ENCODE data around the gene OMA1. TPM values are rescaled to one million over a fixed set of nuclear protein-coding genes. Genes with fewer than 3 reads are reported as not detected.

The OMA1 gene
- polyA plus RNA-seq, 1 of the 3 experiments (the other 2 are of a cell fraction): 6.9 TPM

DNA sequence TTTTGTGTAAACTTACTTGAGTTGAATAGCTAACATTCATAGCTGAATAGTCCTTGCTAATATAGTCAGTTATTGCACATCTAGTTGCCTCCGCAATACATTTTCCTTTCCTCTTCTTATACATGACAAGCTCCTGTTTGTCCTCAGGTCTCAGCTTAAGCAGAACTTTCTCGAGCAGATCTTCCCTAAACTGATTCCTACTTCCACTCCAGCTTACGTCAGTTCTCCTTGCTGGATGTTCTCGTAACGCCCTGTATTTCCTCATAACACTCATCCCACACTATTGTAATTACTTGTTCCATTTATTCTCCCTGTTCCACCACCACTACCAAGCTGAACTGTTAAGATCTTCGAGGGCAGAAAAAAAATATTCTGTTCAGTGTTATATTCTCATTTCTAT, 15.1 kb upstream of the OMA1 start:
- no peaks in the 10 kb centered on the region for H3K4me1 ChIP-seq (ENCODE audit: control insufficient read depth in 1 of 2, insufficient read depth in 2 of 2, low read depth in 1 of 2, low read length in 1 of 2)
- 50% methylated on average over 6 of the region's 6 CpGs for WGBS (ENCODE audit: low lambda C conversion rate)
- TF ChIP-seq NRF1 (IDR thresholded peaks at IDR 0.05; ENCODE audit: low read depth, low read length) (no peak), RAD21 (IDR thresholded peaks at IDR 0.05; ENCODE audit: low read length) (no peak), RXRA (IDR thresholded peaks at IDR 0.05; ENCODE audit: borderline replicate concordance, low read depth) (no peak)
- H3K36me3 ChIP-seq (replicated peaks in 1 of 2; ENCODE audit: control insufficient read depth in 1 of 2, insufficient read depth in 2 of 2, low read length in 1 of 2): no peaks in the 10 kb centered on the region
- ChIA-PET CTCF (interaction anchor here (1.1 to 1.5 kb wide), 2 partner anchors 15 to 46 kb away, joined by 3 to 7 read pairs; partner anchors contain the start of gene OMA1), POLR2A (no interaction called here)
- H3K9me2 ChIP-seq: no peaks in the 10 kb centered on the region
- no peaks in the 10 kb centered on the region for H3F3A ChIP-seq (replicated peaks; ENCODE audit: insufficient read depth)
- no peak overlapping the region for H3K4me3 ChIP-seq (ENCODE audit: low read depth in 2 of 2, low read length in 1 of 2)
- H3K27me3 ChIP-seq (ENCODE audit: insufficient read depth): no peaks in the 10 kb centered on the region
- H3K9me3 ChIP-seq: no peaks in the 10 kb centered on the region
- DNase-seq: no peak
- no peaks in the 10 kb centered on the region for H3K79me2 ChIP-seq (ENCODE audit: insufficient read depth)
- no peaks in the 10 kb centered on the region for H4K20me1 ChIP-seq (ENCODE audit: insufficient read depth)
- no peak overlapping the region for H3K4me2 ChIP-seq
- no peak overlapping the region for H3K27ac ChIP-seq (ENCODE audit: low read depth in 2 of 2, low read length in 1 of 2)
- no peak overlapping the region for H2AFZ ChIP-seq (ENCODE audit: low read depth)
- no peak overlapping the region for H3K9ac ChIP-seq

DNA sequence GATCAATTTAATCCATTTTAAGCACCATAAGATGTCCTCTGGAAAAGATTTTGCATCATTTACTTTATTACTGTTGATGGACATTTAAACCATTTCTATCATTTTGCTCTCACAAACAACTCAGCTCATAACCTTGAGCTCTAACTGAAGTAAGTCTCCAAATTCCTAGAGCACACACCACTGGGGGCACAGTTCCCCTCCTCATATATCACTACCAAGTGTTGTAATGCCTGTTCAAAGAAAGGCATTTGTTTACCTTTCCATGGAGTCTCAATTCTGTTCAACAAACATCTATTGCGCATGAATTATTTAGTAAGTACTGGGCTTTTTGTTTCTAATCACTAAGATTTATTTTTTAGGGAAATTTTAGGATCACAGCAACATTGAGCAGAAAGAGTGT, 8.9 kb upstream of the OMA1 start:
- DNase-seq: no peak
- 100% methylated on average over 1 of the region's 1 CpG for WGBS (ENCODE audit: low lambda C conversion rate)
- H3K36me3 ChIP-seq (replicated peaks in 1 of 2; ENCODE audit: control insufficient read depth in 1 of 2, insufficient read depth in 2 of 2, low read length in 1 of 2): no peaks in the 10 kb centered on the region

More for the DNA sequence above, 8.9 kb upstream of the OMA1 start:
- H3K9ac ChIP-seq: no peak overlapping the region
- no peaks in the 10 kb centered on the region for H4K20me1 ChIP-seq (ENCODE audit: insufficient read depth)
- H3K4me2 ChIP-seq: no peak overlapping the region
- no peaks in the 10 kb centered on the region for H3K9me3 ChIP-seq
- no peak overlapping the region for H2AFZ ChIP-seq (ENCODE audit: low read depth)
- no peaks in the 10 kb centered on the region for H3K27me3 ChIP-seq (ENCODE audit: insufficient read depth)
- no peak overlapping the region for H3K27ac ChIP-seq (ENCODE audit: low read depth in 2 of 2, low read length in 1 of 2)
- H3K9me2 ChIP-seq: no peaks in the 10 kb centered on the region
- H3K4me1 ChIP-seq (ENCODE audit: control insufficient read depth in 1 of 2, insufficient read depth in 2 of 2, low read depth in 1 of 2, low read length in 1 of 2): no peaks in the 10 kb centered on the region
- no peaks in the 10 kb centered on the region for H3K79me2 ChIP-seq (ENCODE audit: insufficient read depth)
- CTCF ChIA-PET: interaction anchor here (2.6 kb wide), 1 partner anchor 9 kb away, joined by 12 read pairs; the partner anchor contains the start of gene OMA1
- H3K4me3 ChIP-seq (ENCODE audit: low read depth in 2 of 2, low read length in 1 of 2): no peak overlapping the region
- POLR2A ChIA-PET: no interaction called here
- TF ChIP-seq, protein P1, sequence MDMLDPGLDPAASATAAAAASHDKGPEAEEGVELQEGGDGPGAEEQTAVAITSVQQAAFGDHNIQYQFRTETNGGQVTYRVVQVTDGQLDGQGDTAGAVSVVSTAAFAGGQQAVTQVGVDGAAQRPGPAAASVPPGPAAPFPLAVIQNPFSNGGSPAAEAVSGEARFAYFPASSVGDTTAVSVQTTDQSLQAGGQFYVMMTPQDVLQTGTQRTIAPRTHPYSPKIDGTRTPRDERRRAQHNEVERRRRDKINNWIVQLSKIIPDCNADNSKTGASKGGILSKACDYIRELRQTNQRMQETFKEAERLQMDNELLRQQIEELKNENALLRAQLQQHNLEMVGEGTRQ (IDR thresholded peaks at IDR 0.05; ENCODE audit: borderline replicate concordance, low read depth, low read length): no peak
- no peak for TF ChIP-seq GATA2 (CRISPR knock-in tag; IDR thresholded peaks at IDR 0.05)
- no peak for TF ChIP-seq TAF1 (IDR thresholded peaks at IDR 0.05; ENCODE audit: borderline replicate concordance, low read depth, low read length)
- no peak for TF ChIP-seq TCF12 (IDR thresholded peaks at IDR 0.05)
- no peak for TF ChIP-seq RCOR1 (IDR thresholded peaks at IDR 0.05; ENCODE audit: low read length)
- no peak for TF ChIP-seq TEAD4 (IDR thresholded peaks at IDR 0.05; ENCODE audit: borderline replicate concordance, insufficient read depth)
- TF ChIP-seq, protein P2, sequence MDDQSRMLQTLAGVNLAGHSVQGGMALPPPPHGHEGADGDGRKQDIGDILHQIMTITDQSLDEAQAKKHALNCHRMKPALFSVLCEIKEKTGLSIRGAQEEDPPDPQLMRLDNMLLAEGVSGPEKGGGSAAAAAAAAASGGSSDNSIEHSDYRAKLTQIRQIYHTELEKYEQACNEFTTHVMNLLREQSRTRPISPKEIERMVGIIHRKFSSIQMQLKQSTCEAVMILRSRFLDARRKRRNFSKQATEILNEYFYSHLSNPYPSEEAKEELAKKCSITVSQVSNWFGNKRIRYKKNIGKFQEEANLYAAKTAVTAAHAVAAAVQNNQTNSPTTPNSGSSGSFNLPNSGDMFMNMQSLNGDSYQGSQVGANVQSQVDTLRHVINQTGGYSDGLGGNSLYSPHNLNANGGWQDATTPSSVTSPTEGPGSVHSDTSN (IDR thresholded peaks at IDR 0.05): no peak
- no peaks in the 10 kb centered on the region for H3F3A ChIP-seq (replicated peaks; ENCODE audit: insufficient read depth)
